WI38 (cell line): Measurements from ENCODE around the gene OXSR1.
"Not testable (repeated sequence)": the region's sequence is repeated elsewhere in the genome, so short reads cannot be mapped to it uniquely, and the experiment has no call there.

Experiments used
- H3K4me3 ChIP-seq: 2 replicates; pipeline ENCODE4 v1.5.1; 2011; ENCODE audit warnings: low read depth, mild to moderate bottlenecking, control low read depth, low read length
- CTCF ChIP-seq: IDR thresholded peaks from 2 replicates; pipeline ENCODE4 v1.5.1; 2012; ENCODE audit warnings: low read depth, mild to moderate bottlenecking, control low read depth, low read length

Gene OXSR1

GRCh38 chr3:38276081-38276916, 111.0 kb downstream of the OXSR1 start:
- no peak for TF ChIP-seq CTCF

GRCh38 chr3:38276917-38277630, 111.7 kb downstream of the OXSR1 start:
- H3K4me3 ChIP-seq, result no peak overlapping the region
- TF ChIP-seq CTCF, result no peak

More at GRCh38 chr3:38276081-38276916, 111.0 kb downstream of the OXSR1 start:
- H3K4me3 ChIP-seq, result no peak overlapping the region

GRCh38 chr3:38278841-38279240, 113.5 kb downstream of the OXSR1 start:
- TF ChIP-seq CTCF, result no peak
- no peak overlapping the region for H3K4me3 ChIP-seq

- no peak within 1 kb of the TSS for H3K4me3 ChIP-seq
- no peak for TF ChIP-seq CTCF
Observed at GRCh38 chr3:38281895-38282686, 116.8 kb downstream of the OXSR1 start, which contains the start of gene SLC22A14. Gene SLC22A14, plus strand, starts transcription at chr3:38282294. Its CDS starts 23,733 bp downstream, at chr3:38306027.

- no peak overlapping the region for H3K4me3 ChIP-seq
- TF ChIP-seq CTCF, result no peak
Observed at GRCh38 chr3:38283810-38284755, 118.7 kb downstream of the OXSR1 start.

- no peak for TF ChIP-seq CTCF
Observed at GRCh38 chr3:38284756-38285150, 119.4 kb downstream of the OXSR1 start.

GRCh38 chr3:38289286-38290217, 124.2 kb downstream of the OXSR1 start:
- H3K4me3 ChIP-seq, result not testable (repeated sequence)

More at GRCh38 chr3:38284756-38285150, 119.4 kb downstream of the OXSR1 start:
- H3K4me3 ChIP-seq, result no peak overlapping the region

GRCh38 chr3:38297053-38297452, 131.7 kb downstream of the OXSR1 start:
- H3K4me3 ChIP-seq, result not testable (repeated sequence)
